HepG2 (cell line): ENCODE data around the gene MYL6. TPM values are rescaled to one million over a fixed set of nuclear protein-coding genes. Genes with fewer than 3 reads are reported as not detected.

Experiments used
- ATAC-seq: fragments of 200-7000 bp; cut with Tn5 transposase; 3 replicates; pipeline ENCODE4 v1.9.1; 2020; ENCODE audit warnings: mild to moderate bottlenecking, moderate library complexity
- BruUV-seq: library from RNA; stranded (reverse); fragments of 400-500 nt; replicated peaks from 2 replicates; lab custom pipeline; 2021; lab: Mats Ljungman, UMichigan
- CTCF ChIA-PET: fragments of 300-600 bp; formaldehyde crosslinking; extraction: SDS; loops from one replicate; lab custom pipeline; 2021; ENCODE audit warnings: low total read pairs, inconsistent platforms, low intra/inter-chr PET ratio; lab: Yijun Ruan, JAX
- POLR2A ChIA-PET: fragments of 350-600 bp; sonication (Branson Sonifier 250); formaldehyde crosslinking; loops from one replicate; lab custom pipeline; 2020; ENCODE audit warnings: antibody characterized with exemption, inconsistent platforms; lab: Yijun Ruan, JAX
- DNase-seq: peaks from one replicate; pipeline ENCODE4 v3.0.0-alpha.2; 2015; ENCODE audit warnings: low spot score
- FAIRE-seq: peaks from 3 replicates; lab custom pipeline; 2011; peaks lifted over from hg19 to GRCh38; lab: Jason Lieb, UNC
- H2AFZ ChIP-seq: one replicate; pipeline ENCODE4 v1.6.1; 2011; ENCODE audit warnings: low read length, inconsistent platforms
- H3K27ac ChIP-seq: fragments of 300-600 bp; 3 replicates; pipeline ENCODE4 v1.8.0; 2011; ENCODE audit warnings: mixed run types, mild to moderate bottlenecking, mixed read lengths, low read length, inconsistent platforms; ENCODE audit not compliant: insufficient read depth; ENCODE audit errors: extremely low read length
- H3K27me3 ChIP-seq, 2 experiments: fragments of 200-600 bp in 1 of 2; 2 replicates in 1 of 2; 3 replicates in 1 of 2; pipeline versions ENCODE4 v1.6.0 to v1.8.0; 2011; ENCODE audit warnings: low read length in 2 of 2, mild to moderate bottlenecking in 2 of 2, moderate library complexity in 2 of 2, inconsistent platforms in 1 of 2; ENCODE audit not compliant: insufficient read depth in 2 of 2, control insufficient read depth in 1 of 2
- H3K36me3 ChIP-seq, 2 experiments: fragments of 200-600 bp in 1 of 2; replicated peaks in 1 of 2; 2 replicates in 1 of 2; 3 replicates in 1 of 2; pipeline versions ENCODE4 v1.5.1 to v1.8.0; 2011; ENCODE audit warnings: low read length in 2 of 2, inconsistent platforms in 1 of 2; ENCODE audit not compliant: insufficient read depth in 2 of 2, control insufficient read depth in 1 of 2
- H3K4me1 ChIP-seq: 2 replicates; pipeline ENCODE4 v1.5.1; 2012; ENCODE audit warnings: low read length, inconsistent platforms; ENCODE audit not compliant: insufficient read depth
- H3K4me2 ChIP-seq: 2 replicates; pipeline ENCODE4 v1.6.0; 2011; ENCODE audit warnings: low read depth, low read length, inconsistent platforms
- H3K4me3 ChIP-seq, 3 experiments: fragments of 200-600 bp in 1 of 3; sonication (generic), shearing (Covaris generic) in 1 of 3; replicated peaks in 1 of 3; 2 replicates each; pipeline ENCODE4 v1.5.1; 2011 to 2016; ENCODE audit warnings: low read length in 3 of 3, inconsistent platforms in 2 of 3, low read depth in 2 of 3, mild to moderate bottlenecking in 2 of 3, control low read depth in 1 of 3, mixed read lengths in 1 of 3; ENCODE audit not compliant: insufficient read depth in 1 of 3
- H3K79me2 ChIP-seq: one replicate; pipeline ENCODE4 v1.6.1; 2011; ENCODE audit warnings: low read length, inconsistent platforms; ENCODE audit not compliant: insufficient read depth
- H3K9ac ChIP-seq: 2 replicates; pipeline ENCODE4 v1.6.0; 2011; ENCODE audit warnings: mild to moderate bottlenecking, low read depth, low read length, inconsistent platforms; ENCODE audit not compliant: insufficient read depth
- H3K9me3 ChIP-seq: 2 replicates; pipeline ENCODE4 v1.5.1; 2012; ENCODE audit warnings: mild to moderate bottlenecking, low read length
- H4K20me1 ChIP-seq: 2 replicates; pipeline ENCODE4 v1.6.0; 2011; ENCODE audit warnings: inconsistent platforms, mild to moderate bottlenecking, low read length, moderate library complexity; ENCODE audit not compliant: insufficient read depth
- ARID2 ChIP-seq: sonication (generic); formaldehyde crosslinking; IDR thresholded peaks from 2 replicates; pipeline ENCODE4 v1.8.1; 2022; ENCODE audit warnings: mild to moderate bottlenecking, missing genetic modification reagents, borderline replicate concordance
- FOXA1 ChIP-seq, 2 experiments: fragments of 450-650 bp in 1 of 2; sonication (generic) in 1 of 2; formaldehyde crosslinking in 1 of 2; IDR thresholded peaks; 2 replicates each; pipeline versions ENCODE4 v1.4.0 to v1.6.1; 2016 to 2020; ENCODE audit warnings: missing genetic modification reagents in 1 of 2
- HDAC1 ChIP-seq: sonication (generic); formaldehyde crosslinking; IDR thresholded peaks from 2 replicates; pipeline ENCODE4 v1.5.1; 2020; ENCODE audit warnings: mild to moderate bottlenecking, missing genetic modification reagents
- HNF1B ChIP-seq: sonication (generic); formaldehyde crosslinking; IDR thresholded peaks from 2 replicates; pipeline ENCODE4 v1.5.1; 2020; ENCODE audit warnings: mild to moderate bottlenecking, moderate library complexity, missing genetic modification reagents
- IRX3 ChIP-seq: sonication (generic); formaldehyde crosslinking; IDR thresholded peaks from 2 replicates; pipeline ENCODE4 v1.8.1; 2023; ENCODE audit warnings: mild to moderate bottlenecking, low read depth, missing genetic modification reagents, borderline replicate concordance
- PITX1 ChIP-seq: sonication (generic); formaldehyde crosslinking; IDR thresholded peaks from 2 replicates; pipeline ENCODE4 v1.5.1; 2020; ENCODE audit warnings: mild to moderate bottlenecking, missing genetic modification reagents
- RBM39 ChIP-seq: fragments of 200-400 bp; formaldehyde crosslinking; IDR thresholded peaks from one replicate; pipeline ENCODE4 v1.6.1; 2018; ENCODE audit warnings: antibody characterized with exemption, mild to moderate bottlenecking, low read depth, low read length; ENCODE audit not compliant: poor library complexity, severe bottlenecking
- ZKSCAN8 ChIP-seq: IDR thresholded peaks from 2 replicates; pipeline ENCODE4 v1.6.1; 2016; ENCODE audit warnings: borderline replicate concordance, missing genetic modification reagents, missing compliant biosample characterization
- ZNF160 ChIP-seq: sonication (generic); formaldehyde crosslinking; IDR thresholded peaks from 2 replicates; pipeline ENCODE4 v1.8.0; 2022; ENCODE audit warnings: mild to moderate bottlenecking, inconsistent platforms, missing genetic modification reagents
- ZNF367 ChIP-seq: sonication (generic); formaldehyde crosslinking; IDR thresholded peaks from 2 replicates; pipeline ENCODE4 v1.4.0; 2020; ENCODE audit warnings: missing genetic modification reagents, borderline replicate concordance
- ZNF646 ChIP-seq: sonication (generic); formaldehyde crosslinking; IDR thresholded peaks from 2 replicates; pipeline ENCODE4 v1.9.0; 2021; ENCODE audit warnings: mild to moderate bottlenecking, missing genetic modification reagents
- ZNF747 ChIP-seq: sonication (generic); formaldehyde crosslinking; IDR thresholded peaks from 2 replicates; pipeline ENCODE4 v1.8.1; 2023; ENCODE audit warnings: missing genetic modification reagents, mild to moderate bottlenecking, borderline replicate concordance
- ZNF761 ChIP-seq: sonication (generic); formaldehyde crosslinking; conservative IDR thresholded peaks from 2 replicates; pipeline ENCODE4 v1.4.0; 2020; ENCODE audit warnings: mild to moderate bottlenecking, missing genetic modification reagents
- WGBS: methylation state at CpG from one replicate; pipeline ENCODE4 v1.1.6; 2017; ENCODE audit warnings: low lambda C conversion rate; 5-methylcytosine and 5-hydroxymethylcytosine counted together
- in situ Hi-C: cut with HindIII; loops from 2 replicates; pipeline ENCODE4 v1.10.0; 2017; ENCODE audit warnings: low pct_unique_long_range_greater_than_20kb; ENCODE audit not compliant: extremely low pct_ligation_motif_present
- intact Hi-C: fragments of 100-400 bp; cut with micrococcal nuclease; formaldehyde crosslinking; loops from one replicate; pipeline ENCODE4 v1.10.0; 2022; ENCODE audit not compliant: unreplicated experiment
- polyA plus RNA-seq, 8 experiments: library from polyadenylated mRNA; depleted of rRNA in 3 of 8; stranded (reverse) in 7 of 8; unstranded in 1 of 8; fragments of >200 nt; fragmentation: Illumina TruSeq in 4 of 8; extraction: Trizol in 4 of 8; gene quantifications; 2 replicates each; pipeline versions ENCODE4 v1.2.1 to v1.2.3, GENCODE V29; 2011 to 2016; ENCODE audit warnings: low read depth in 4 of 8, missing spikeins in 1 of 8, mixed read lengths in 1 of 8; ENCODE audit not compliant: insufficient read depth in 1 of 8
- total RNA-seq, 5 experiments: library from RNA; depleted of rRNA; stranded (reverse); fragments of >200 nt; fragmentation: Illumina TruSeq; extraction: Trizol; gene quantifications; 2 replicates each; pipeline ENCODE4 v1.2.3, GENCODE V29; 2016; ENCODE audit warnings: low read depth in 1 of 5

Gene MYL6
- total and polyA plus RNA-seq, 2 of the 13 experiments (the other 11 are each of a cell fraction or from before 2014, with no cell fraction given) = 1,127 to 1,192 TPM

DNA sequence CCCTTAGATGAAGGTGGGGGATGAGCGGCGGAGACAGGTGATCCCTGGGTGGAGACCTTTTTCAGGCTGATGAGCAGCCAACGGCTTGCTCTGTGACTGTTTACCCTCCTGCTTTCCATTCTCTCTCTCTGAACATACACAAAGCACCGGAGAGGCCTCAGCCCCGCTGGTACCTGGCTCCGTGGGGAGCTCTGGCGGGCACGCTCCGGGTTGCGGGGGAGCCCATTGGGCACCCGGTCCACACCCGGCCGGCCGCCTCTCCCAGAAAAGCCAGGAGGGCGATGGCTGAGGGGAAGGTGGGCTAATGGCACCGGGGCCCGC is 30.6 kb downstream of the MYL6 start (continued):
- TF ChIP-seq HNF1B (0 out of 2 replicates have a peak, but pooled peaks have one; percentile 18), FOXA1 (IDR thresholded peaks at IDR 0.05) (no peak), FOXA1 (CRISPR knock-in tag; IDR thresholded peaks at IDR 0.05) (peak; percentile 38; the same call in 1 of the 2 replicates), ARID2 (CRISPR knock-in tag) (peak; percentile 59; the same call in 1 of the 2 replicates), ZNF367 (no peak), PITX1 (CRISPR knock-in tag) (no peak), HDAC1 (0 out of 2 replicates have a peak, but pooled peaks have one; percentile 19), ZNF160 (0 out of 2 replicates have a peak, but pooled peaks have one; percentile 2), ZKSCAN8 (CRISPR knock-in tag) (no peak), IRX3 (no peak)
- TF ChIP-seq, all 625 proteins: peak for 10

GRCh38 chr12:56189099-56189917 is 31.1 kb downstream of the MYL6 start, which contains the start of gene SMARCC2:
Gene SMARCC2, minus strand, starts transcription at chr12:56189483. Its CDS starts 22 bp downstream, at chr12:56189461.
- intact Hi-C loops = loop anchor here (1.0 to 2.0 kb wide), 2 partner anchors 63 to 70 kb away; no protein-coding TSS in a partner anchor
- 0 out of 2 replicates have a peak, but pooled peaks have one; percentile 6 for TF ChIP-seq ZNF761 (CRISPR knock-in tag)
- TF ChIP-seq ZNF747 = no peak
- TF ChIP-seq RBM39 = no peak
- TF ChIP-seq ZNF646 (CRISPR knock-in tag) = no peak

More at GRCh38 chr12:56189099-56189917, 31.1 kb downstream of the MYL6 start, which contains the start of gene SMARCC2:
- peak within 1 kb of the TSS; percentile 56 for H2AFZ ChIP-seq
- ChIA-PET CTCF (interaction anchor here (0.8 to 2.7 kb wide), 7 partner anchors 31 to 450 kb away, joined by 3 to 49 read pairs (median 3); partner anchors contain the start of genes ERBB3, ESYT1, MYL6 and MYL6B), POLR2A (interaction anchor here (0.8 to 3.6 kb wide), 19 partner anchors 9 to 299 kb away, joined by 3 to 48 read pairs (median 6); partner anchors contain the start of genes CNPY2, ESYT1, GLS2 and MYL6)
- H3K9me3 ChIP-seq = no peaks in the 10 kb centered on the region
- H3K27me3 ChIP-seq = no peaks in the 10 kb centered on the region; a peak in 1 of 5 replicates
- no TSS peak for BruUV-seq
- ATAC-seq (peak; percentile 86), DNase-seq (peak; percentile 73), FAIRE-seq (no peak)
- peaks cover 19% of the 10 kb centered on the region for H3K79me2 ChIP-seq
- H3K9ac ChIP-seq = peak within 1 kb of the TSS; percentile 76
- peak within 1 kb of the TSS; percentile 86 for H3K4me2 ChIP-seq
- 2% methylated on average over 33 of the region's 93 CpGs for WGBS
- in situ Hi-C loops = loop anchor here (5.0 kb wide), 1 partner anchor 62 kb away; the partner anchor contains the start of gene ESYT1
- H3K36me3 ChIP-seq = peaks cover 2 to 16% of the 10 kb centered on the region in 2 experiments; a peak in 2 of 5 replicates
- H3K4me3 ChIP-seq = peak within 1 kb of the TSS; percentile 76 to 94 (median 93)
- H3K27ac ChIP-seq = peak within 1 kb of the TSS; percentile 74
- H3K4me1 ChIP-seq = peaks cover 34% of the 10 kb centered on the region
- no peaks in the 10 kb centered on the region for H4K20me1 ChIP-seq
